GM13977 (cell line): ENCODE measurements around the gene CLTCL1.

ENCODE experiments used
- DNase-seq: peaks from one replicate; pipeline ENCODE4 v3.0.0; 2012; ENCODE audit warnings: low spot score
- CTCF ChIP-seq: IDR thresholded peaks from 2 replicates; pipeline ENCODE4 v1.5.1; 2012; ENCODE audit warnings: mild to moderate bottlenecking, control low read depth; ENCODE audit not compliant: insufficient read depth; ENCODE audit errors: extremely low read depth, missing control alignments
- in situ Hi-C: fragments of 300-500 bp; cut with MboI; formaldehyde crosslinking; loops from one replicate; pipeline ENCODE4 v1.12.0; 2022; ENCODE audit warnings: low sequenced_read_pairs, low pct_unique_long_range_greater_than_20kb, mixed read lengths, inconsistent platforms; ENCODE audit not compliant: unreplicated experiment

The CLTCL1 gene

GRCh38 chr22:19146215-19146968, 145.1 kb downstream of the CLTCL1 start:
- in situ Hi-C loops: no loop called here
- no peak for DNase-seq
- TF ChIP-seq CTCF: no peak

GRCh38 chr22:19143967-19144400, 147.5 kb downstream of the CLTCL1 start:
- in situ Hi-C loops: no loop called here
- no peak for DNase-seq
- no peak for TF ChIP-seq CTCF

GRCh38 chr22:19143212-19143611, 148.3 kb downstream of the CLTCL1 start:
- DNase-seq: no peak
- in situ Hi-C loops: no loop called here
- TF ChIP-seq CTCF: no peak

- in situ Hi-C loops: no loop called here
- no peak for DNase-seq
- no peak for TF ChIP-seq CTCF
Measured at GRCh38 chr22:19142394-19142793, 149.1 kb downstream of the CLTCL1 start.

GRCh38 chr22:19139974-19140373, 151.5 kb downstream of the CLTCL1 start:
- no peak for TF ChIP-seq CTCF
- in situ Hi-C loops: no loop called here
- DNase-seq: no peak

- in situ Hi-C loops: no loop called here
- no peak for TF ChIP-seq CTCF
- DNase-seq: no peak
Measured at GRCh38 chr22:19139001-19139356, 152.5 kb downstream of the CLTCL1 start.
